CD14-positive monocyte (primary cell): ENCODE data around the gene C6orf47. TPM values are rescaled to one million over a fixed set of nuclear protein-coding genes. Genes with fewer than 3 reads are reported as not detected.

Source experiments
- DNase-seq, 3 donors: peaks; one replicate each; pipeline ENCODE4 v3.0.0-alpha.2; 2011 to 2022
- H2AFZ ChIP-seq: 2 replicates; pipeline ENCODE4 v1.6.0; 2012; ENCODE audit warnings: mild to moderate bottlenecking, low read depth, low read length, inconsistent platforms; ENCODE audit not compliant: insufficient read depth, poor library complexity, severe bottlenecking
- H3K27ac ChIP-seq, 2 donors: 1 replicate in 1 of 2; 2 replicates in 1 of 2; pipeline ENCODE4 v1.5.1; 2012 to 2013; ENCODE audit warnings: low read length in 2 of 2, control low read depth in 1 of 2, inconsistent platforms in 1 of 2, low read depth in 1 of 2, mild to moderate bottlenecking in 1 of 2
- H3K27me3 ChIP-seq, 2 donors: one replicate each; pipeline versions ENCODE4 v1.6.0 to v1.6.1; 2011 to 2013; ENCODE audit warnings: low read length in 2 of 2; ENCODE audit not compliant: control insufficient read depth in 2 of 2, insufficient read depth in 2 of 2
- H3K36me3 ChIP-seq, 2 donors: replicated peaks in 1 of 2; 1 replicate in 1 of 2; 2 replicates in 1 of 2; pipeline versions ENCODE4 v1.5.1 to v1.6.1; 2012 to 2013; ENCODE audit warnings: low read length in 2 of 2, control low read depth in 1 of 2, inconsistent platforms in 1 of 2, mild to moderate bottlenecking in 1 of 2; ENCODE audit not compliant: insufficient read depth in 2 of 2, control insufficient read depth in 1 of 2
- H3K4me1 ChIP-seq, 2 donors: 1 replicate in 1 of 2; 2 replicates in 1 of 2; pipeline versions ENCODE4 v1.5.1 to v1.6.1; 2012 to 2013; ENCODE audit warnings: low read length in 2 of 2, control low read depth in 1 of 2, inconsistent platforms in 1 of 2, mild to moderate bottlenecking in 1 of 2, moderate library complexity in 1 of 2; ENCODE audit not compliant: insufficient read depth in 2 of 2, control insufficient read depth in 1 of 2
- H3K4me2 ChIP-seq: replicated peaks from 2 replicates; pipeline ENCODE3; 2012; ENCODE audit warnings: low read length, moderate library complexity, mild to moderate bottlenecking; ENCODE audit not compliant: poor library complexity, severe bottlenecking; ENCODE audit errors: extremely low read depth
- H3K4me3 ChIP-seq, 3 experiments: fragments of 200-600 bp in 1 of 3; sonication (generic) in 1 of 3; replicated peaks in 1 of 3; 1 replicate in 2 of 3; 2 replicates in 1 of 3; pipeline ENCODE4 v1.5.1; 2011 to 2013; ENCODE audit warnings: low read length in 3 of 3, mild to moderate bottlenecking in 3 of 3, control low read depth in 2 of 3, low read depth in 2 of 3, inconsistent platforms in 1 of 3, moderate library complexity in 1 of 3
- H3K79me2 ChIP-seq: 2 replicates; pipeline ENCODE4 v1.6.0; 2012; ENCODE audit warnings: mild to moderate bottlenecking, control low read depth, inconsistent platforms, low read length, moderate library complexity; ENCODE audit not compliant: insufficient read depth
- H3K9ac ChIP-seq: 2 replicates; pipeline ENCODE4 v1.6.0; 2017; ENCODE audit warnings: low read length, mild to moderate bottlenecking; ENCODE audit not compliant: insufficient read depth, poor library complexity, severe bottlenecking
- H3K9me3 ChIP-seq, 2 donors: replicated peaks in 1 of 2; 1 replicate in 1 of 2; 2 replicates in 1 of 2; pipeline versions ENCODE4 v1.5.1 to v1.6.1; 2012 to 2013; ENCODE audit warnings: low read length in 2 of 2, control low read depth in 1 of 2; ENCODE audit not compliant: control insufficient read depth in 1 of 2, insufficient read depth in 1 of 2
- H4K20me1 ChIP-seq: 2 replicates; pipeline ENCODE4 v1.6.0; 2012; ENCODE audit warnings: mild to moderate bottlenecking, low read length, control low read depth, moderate library complexity; ENCODE audit not compliant: insufficient read depth
- H3K27ac Mint-ChIP-seq, 7 donors: one replicate each; pipeline ENCODE4 v1.8.0; 2020; ENCODE audit warnings: mild to moderate bottlenecking in 7 of 7, mixed read lengths in 7 of 7, moderate library complexity in 6 of 7, inconsistent platforms in 2 of 7
- H3K27me3 Mint-ChIP-seq, 3 donors: one replicate each; pipeline ENCODE4 v1.8.0; 2021 to 2022; ENCODE audit warnings: low read depth in 3 of 3, mild to moderate bottlenecking in 3 of 3, mixed read lengths in 3 of 3, moderate library complexity in 3 of 3, inconsistent platforms in 1 of 3
- H3K36me3 Mint-ChIP-seq, 2 donors: one replicate each; pipeline ENCODE4 v1.8.0; 2020; ENCODE audit warnings: mixed read lengths in 2 of 2, inconsistent platforms in 1 of 2, mild to moderate bottlenecking in 1 of 2
- H3K4me1 Mint-ChIP-seq: one replicate; pipeline ENCODE4 v1.8.0; 2020; ENCODE audit warnings: mild to moderate bottlenecking, mixed read lengths
- H3K4me3 Mint-ChIP-seq, 2 donors: one replicate each; pipeline ENCODE4 v1.8.0; 2020; ENCODE audit warnings: mild to moderate bottlenecking in 2 of 2, mixed read lengths in 2 of 2, moderate library complexity in 1 of 2
- H3K9me3 Mint-ChIP-seq, 7 donors: one replicate each; pipeline ENCODE4 v1.8.0; 2020 to 2022; ENCODE audit warnings: mixed read lengths in 7 of 7, mild to moderate bottlenecking in 6 of 7, moderate library complexity in 6 of 7, inconsistent platforms in 2 of 7
- CTCF ChIP-seq: fragments of 200-600 bp; IDR thresholded peaks from one replicate; pipeline ENCODE4 v1.8.0; 2022; ENCODE audit warnings: antibody characterized with exemption, mild to moderate bottlenecking
- WGBS: methylation state at CpG from one replicate; pipeline ENCODE4 v1.1.5; 2013; ENCODE audit warnings: missing lambda C conversion rate; ENCODE audit not compliant: insufficient coverage; 5-methylcytosine and 5-hydroxymethylcytosine counted together
- intact Hi-C, 2 donors: fragments of 100-400 bp; cut with micrococcal nuclease; formaldehyde crosslinking; loops; one replicate each; pipeline versions ENCODE4 v1.15.0 to v1.15.1; 2023
- polyA plus RNA-seq, 3 donors: library from polyadenylated mRNA; depleted of rRNA in 1 of 3; unstranded in 2 of 3; stranded (reverse) in 1 of 3; fragments of 300-500 nt in 2 of 3; fragments of >200 nt in 1 of 3; fragmentation: Illumina TruSeq in 2 of 3; gene quantifications; 1 replicate in 2 of 3; 2 replicates in 1 of 3; pipeline ENCODE4 v1.2.3, GENCODE V29; 2012 to 2021

Gene C6orf47
- polyA plus RNA-seq, 3 donors, result 8.0 to 23.4 (median 18.1) TPM

- intact Hi-C loops, result no loop called here
- Mint-ChIP-seq H3K27ac (peak overlapping the region in 1 of 7 donors; percentile 46), H3K4me1 (no peaks in the 10 kb centered on the region), H3K36me3 (peaks cover 96 to 100% of the 10 kb centered on the region in 2 donors), H3K9me3 (no peaks in the 10 kb centered on the region), H3K4me3 (no peak overlapping the region), H3K27me3 (peaks cover 0 to 3% (median 0%) of the 10 kb centered on the region in 3 donors)
- no peak overlapping the region for H3K4me2 ChIP-seq
- H3K79me2 ChIP-seq, result peaks cover 64% of the 10 kb centered on the region
- no peak overlapping the region for H2AFZ ChIP-seq
- TF ChIP-seq CTCF, result no peak
- H3K9me3 ChIP-seq, result no peaks in the 10 kb centered on the region
- WGBS, result 96% methylated on average over 5 of the region's 7 CpGs
- H3K27ac ChIP-seq, result no peak overlapping the region
- H4K20me1 ChIP-seq, result peaks cover 76% of the 10 kb centered on the region
- no peak overlapping the region for H3K9ac ChIP-seq
- H3K27me3 ChIP-seq, result no peaks in the 10 kb centered on the region
- peaks cover 97 to 100% of the 10 kb centered on the region in 2 donors for H3K36me3 ChIP-seq
- no peak for DNase-seq
- no peaks in the 10 kb centered on the region for H3K4me1 ChIP-seq
- no peak overlapping the region for H3K4me3 ChIP-seq
Measured at GRCh38 chr6:31629014-31629413, 31.6 kb downstream of the C6orf47 start.

GRCh38 chr6:31627690-31628287, 32.8 kb downstream of the C6orf47 start:
- no peak overlapping the region for H3K4me3 Mint-ChIP-seq
- Histone ChIP-seq H4K20me1 (peaks cover 73% of the 10 kb centered on the region), H3K27ac (peak overlapping the region in 1 of 2 donors; percentile 20), H3K36me3 (peaks cover 90 to 98% of the 10 kb centered on the region in 2 donors), H3K27me3 (no peaks in the 10 kb centered on the region), H3K4me1 (peaks cover 4 to 5% of the 10 kb centered on the region in 2 donors), H3K9me3 (no peaks in the 10 kb centered on the region), H3K9ac (no peak overlapping the region), H3K4me3 (no peak overlapping the region), H3K4me2 (no peak overlapping the region), H2AFZ (no peak overlapping the region), H3K79me2 (peaks cover 73% of the 10 kb centered on the region)
- no peak for DNase-seq
- H3K36me3 Mint-ChIP-seq, result peaks cover 91 to 98% of the 10 kb centered on the region in 2 donors
- H3K27ac Mint-ChIP-seq, result peak overlapping the region in 2 of 7 donors; percentile 66 to 81
- no peak for TF ChIP-seq CTCF
- intact Hi-C loops, result no loop called here
- peaks cover 0 to 3% (median 0%) of the 10 kb centered on the region in 3 donors for H3K27me3 Mint-ChIP-seq
- H3K4me1 Mint-ChIP-seq, result peaks cover 4% of the 10 kb centered on the region
- 98% methylated on average over 14 of the region's 19 CpGs for WGBS
- H3K9me3 Mint-ChIP-seq, result no peaks in the 10 kb centered on the region
